Measurements from ENCODE around the gene PSMC4. TPM values are rescaled to one million over a fixed set of nuclear protein-coding genes. Genes with fewer than 3 reads are reported as not detected.

PSMC4 gene
- total RNA-seq, 4 donors from 2014 or later: 165 to 238 (median 219) TPM

DNA sequence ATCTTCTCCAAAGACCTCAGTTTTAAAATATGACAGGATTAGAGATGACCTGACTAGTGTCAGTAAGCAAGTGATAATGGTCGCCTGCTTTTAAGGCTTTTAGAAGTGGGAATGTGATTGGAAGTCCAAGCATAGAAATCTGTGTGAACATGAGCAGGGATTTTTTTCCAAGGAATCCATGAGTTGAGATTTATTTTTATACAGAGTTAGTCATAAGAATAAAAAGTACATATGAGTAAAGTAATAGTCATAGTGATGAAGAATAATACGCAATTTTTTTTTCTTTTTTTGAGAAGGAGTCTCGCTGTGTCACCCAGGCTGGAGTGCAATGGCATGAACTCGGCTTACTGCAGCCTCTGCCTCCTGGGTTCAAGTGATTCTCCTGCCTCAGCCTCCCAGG, 27.5 kb downstream of the PSMC4 start:
- TF ChIP-seq, protein P1, sequence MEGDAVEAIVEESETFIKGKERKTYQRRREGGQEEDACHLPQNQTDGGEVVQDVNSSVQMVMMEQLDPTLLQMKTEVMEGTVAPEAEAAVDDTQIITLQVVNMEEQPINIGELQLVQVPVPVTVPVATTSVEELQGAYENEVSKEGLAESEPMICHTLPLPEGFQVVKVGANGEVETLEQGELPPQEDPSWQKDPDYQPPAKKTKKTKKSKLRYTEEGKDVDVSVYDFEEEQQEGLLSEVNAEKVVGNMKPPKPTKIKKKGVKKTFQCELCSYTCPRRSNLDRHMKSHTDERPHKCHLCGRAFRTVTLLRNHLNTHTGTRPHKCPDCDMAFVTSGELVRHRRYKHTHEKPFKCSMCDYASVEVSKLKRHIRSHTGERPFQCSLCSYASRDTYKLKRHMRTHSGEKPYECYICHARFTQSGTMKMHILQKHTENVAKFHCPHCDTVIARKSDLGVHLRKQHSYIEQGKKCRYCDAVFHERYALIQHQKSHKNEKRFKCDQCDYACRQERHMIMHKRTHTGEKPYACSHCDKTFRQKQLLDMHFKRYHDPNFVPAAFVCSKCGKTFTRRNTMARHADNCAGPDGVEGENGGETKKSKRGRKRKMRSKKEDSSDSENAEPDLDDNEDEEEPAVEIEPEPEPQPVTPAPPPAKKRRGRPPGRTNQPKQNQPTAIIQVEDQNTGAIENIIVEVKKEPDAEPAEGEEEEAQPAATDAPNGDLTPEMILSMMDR (IDR thresholded peaks at IDR 0.05 in 4 of 5, conservative IDR thresholded peaks at IDR 0.05 in 1 of 5): no peak
- TF ChIP-seq POLR2A (IDR thresholded peaks at IDR 0.05): no peak
- intact Hi-C loops (cut with DNase I; ENCODE audit: low total_unique reads): loop anchor here (5.0 to 10.0 kb wide), 2 partner anchors 94 to 196 kb away; partner anchors contain the start of genes MAP3K10 and ZNF780A
- no peaks in the 10 kb centered on the region for H3K27me3 ChIP-seq

DNA sequence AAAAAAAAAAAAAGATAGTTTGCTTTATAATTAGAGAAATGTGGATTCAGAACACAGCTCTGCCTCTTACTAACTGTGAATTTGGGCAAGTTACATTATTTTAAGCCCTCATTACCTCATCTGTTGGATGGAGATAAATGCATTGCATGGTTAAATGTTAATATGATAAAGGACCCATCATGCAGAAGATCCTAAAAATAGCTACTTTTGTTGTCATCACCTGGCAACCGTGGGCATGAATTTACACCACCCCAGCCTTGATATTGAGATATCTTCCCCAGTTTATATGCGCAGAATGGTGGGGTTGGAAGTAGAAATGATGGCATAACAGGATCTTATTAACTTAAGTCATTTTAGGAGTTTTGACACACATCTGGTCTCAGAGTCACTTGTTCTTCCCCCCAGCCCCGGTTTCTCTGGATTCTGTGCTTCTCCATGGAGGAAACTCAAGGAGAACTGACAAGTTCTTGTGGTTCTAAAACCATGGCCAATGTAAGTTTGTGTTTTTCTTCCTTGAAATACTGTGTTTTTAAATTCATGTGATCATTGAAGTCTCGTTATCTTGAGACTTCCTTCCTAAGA, 34.8 kb downstream of the PSMC4 start:
- in situ Hi-C loops (cut with MboI; ENCODE audit: low sequenced_read_pairs in 4 of 4): no loop called here
- Histone ChIP-seq H3K4me1 (peaks cover 10% of the 10 kb centered on the region in 2 donors), H3K27me3 (no peaks in the 10 kb centered on the region), H3K36me3 (peaks cover 13 to 52% of the 10 kb centered on the region in 2 donors), H3K27ac (no peak overlapping the region), H3K9me3 (no peaks in the 10 kb centered on the region), H3K4me3 (no peak overlapping the region)
- ATAC-seq (no peak), DNase-seq (no peak)
- no peak for TF ChIP-seq POLR2A (IDR thresholded peaks at IDR 0.05)
- TF ChIP-seq, protein P1 (IDR thresholded peaks at IDR 0.05 in 4 of 5, conservative IDR thresholded peaks at IDR 0.05 in 1 of 5): no peak
- intact Hi-C loops (cut with DNase I; ENCODE audit: low total_unique reads): no loop called here

More for the DNA sequence above, 27.5 kb downstream of the PSMC4 start:
- Histone ChIP-seq H3K27ac (no peak overlapping the region), H3K9me3 (no peaks in the 10 kb centered on the region), H3K4me1 (peaks cover 13 to 17% of the 10 kb centered on the region in 2 donors), H3K36me3 (peaks cover 0 to 17% of the 10 kb centered on the region in 2 donors), H3K4me3 (no peak overlapping the region)
- ATAC-seq (no peak), DNase-seq (no peak)
- in situ Hi-C loops (cut with MboI; ENCODE audit: low sequenced_read_pairs in 4 of 4): loop anchor here in 1 of 4 donors (25.0 kb wide), 1 partner anchor 214 kb away; the partner anchor contains the start of gene TTC9B

DNA sequence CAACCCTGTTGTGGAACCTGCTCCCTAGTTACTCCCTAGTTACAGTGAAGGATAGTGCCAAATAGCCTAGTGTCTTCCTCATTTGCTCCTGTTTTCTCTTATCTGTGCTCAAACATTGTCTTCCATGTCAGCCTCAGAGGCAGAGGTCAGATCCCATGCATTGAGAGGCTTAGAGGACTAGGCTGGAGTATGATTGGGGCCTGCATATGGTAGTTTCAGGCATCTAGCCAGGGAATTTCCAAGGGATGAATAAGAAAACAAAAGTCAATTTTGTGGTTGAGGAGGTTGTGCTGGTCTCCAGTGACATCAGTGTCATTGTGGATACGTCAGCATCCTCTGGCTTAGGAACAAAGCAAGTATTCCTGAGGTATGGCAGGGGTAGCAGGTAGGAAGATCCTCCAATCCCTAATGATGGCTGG, 35.3 kb downstream of the PSMC4 start:
- Histone ChIP-seq H3K4me1 (peaks cover 10% of the 10 kb centered on the region in 2 donors), H3K27ac (no peak overlapping the region), H3K27me3 (no peaks in the 10 kb centered on the region), H3K36me3 (peaks cover 13 to 54% of the 10 kb centered on the region in 2 donors), H3K9me3 (no peaks in the 10 kb centered on the region), H3K4me3 (no peak overlapping the region)
- intact Hi-C loops (cut with DNase I; ENCODE audit: low total_unique reads): no loop called here
- in situ Hi-C loops (cut with MboI; ENCODE audit: low sequenced_read_pairs in 4 of 4): no loop called here
- ATAC-seq: no peak
- no peak for DNase-seq
- TF ChIP-seq POLR2A (IDR thresholded peaks at IDR 0.05): no peak
- TF ChIP-seq, protein P1 (IDR thresholded peaks at IDR 0.05 in 4 of 5, conservative IDR thresholded peaks at IDR 0.05 in 1 of 5): no peak

DNA sequence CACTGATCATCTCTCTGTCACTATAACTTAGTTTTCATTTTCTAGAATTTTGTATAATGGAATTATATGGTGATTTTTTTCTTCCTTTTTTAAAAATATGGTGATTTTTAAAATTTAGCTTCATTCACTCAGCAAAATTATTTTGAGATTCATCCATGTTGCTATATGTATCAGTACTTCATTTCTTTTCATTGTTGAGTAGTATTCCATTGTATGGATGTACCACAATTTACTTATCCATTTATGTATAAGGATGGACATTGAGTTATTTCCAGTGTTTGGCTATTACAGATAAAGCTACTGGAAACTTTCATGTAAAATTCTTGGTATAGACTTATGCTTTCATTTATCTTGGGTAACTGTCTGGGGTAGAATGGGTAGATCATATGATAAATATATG, 38.7 kb downstream of the PSMC4 start:
- in situ Hi-C loops (cut with MboI; ENCODE audit: low sequenced_read_pairs in 4 of 4): no loop called here
- no peak overlapping the region for H3K27ac ChIP-seq
- ATAC-seq (no peak), DNase-seq (no peak)
- no peaks in the 10 kb centered on the region for H3K27me3 ChIP-seq
- no peak overlapping the region for H3K4me3 ChIP-seq
- TF ChIP-seq POLR2A (IDR thresholded peaks at IDR 0.05): no peak
- TF ChIP-seq, protein P1 (IDR thresholded peaks at IDR 0.05 in 4 of 5, conservative IDR thresholded peaks at IDR 0.05 in 1 of 5): no peak
- intact Hi-C loops (cut with DNase I; ENCODE audit: low total_unique reads): no loop called here
- peaks cover 18 to 87% of the 10 kb centered on the region in 2 donors for H3K36me3 ChIP-seq
- H3K4me1 ChIP-seq: peaks cover 10% of the 10 kb centered on the region in 2 donors
- peaks cover 0 to 13% (median 9%) of the 10 kb centered on the region in 3 donors for H3K9me3 ChIP-seq

Measured in gastrocnemius medialis (tissue), 4 donors.